ENCODE results near the gene GOT2.
"Not testable (repeated sequence)": the region's sequence is repeated elsewhere in the genome, so short reads cannot be mapped to it uniquely, and the experiment has no call there.

The GOT2 gene

GRCh38 chr16:58723109-58723508 lies 11.0 kb downstream of the GOT2 start:
- DNase-seq (ENCODE audit: low read depth in 1 of 2, low spot score in 1 of 2): no peak

GRCh38 chr16:58717994-58718393 lies 16.1 kb downstream of the GOT2 start:
- no peak for DNase-seq (ENCODE audit: low read depth in 1 of 2, low spot score in 1 of 2)

- no peak for DNase-seq (ENCODE audit: low read depth in 1 of 2, low spot score in 1 of 2)
Measured at GRCh38 chr16:58716468-58716867, 17.6 kb downstream of the GOT2 start.

- DNase-seq (ENCODE audit: low read depth in 1 of 2, low spot score in 1 of 2): no peak
Measured at GRCh38 chr16:58713742-58714141, 20.4 kb downstream of the GOT2 start.

- no peak for DNase-seq (ENCODE audit: low read depth in 1 of 2, low spot score in 1 of 2)
Measured at GRCh38 chr16:58709333-58709732, 24.8 kb downstream of the GOT2 start.

GRCh38 chr16:58699151-58699550 lies 35.0 kb downstream of the GOT2 start:
- no peak for DNase-seq (ENCODE audit: low read depth in 1 of 2, low spot score in 1 of 2)

- no peak for DNase-seq (ENCODE audit: low read depth in 1 of 2, low spot score in 1 of 2)
Measured at GRCh38 chr16:58695368-58695767, 38.7 kb downstream of the GOT2 start.

- DNase-seq (ENCODE audit: low read depth in 1 of 2, low spot score in 1 of 2): no peak
Measured at GRCh38 chr16:58692450-58692849, 41.7 kb downstream of the GOT2 start.

GRCh38 chr16:58686985-58687706 lies 47.0 kb downstream of the GOT2 start:
- DNase-seq (ENCODE audit: low read depth in 1 of 2, low spot score in 1 of 2): not testable (repeated sequence)

GRCh38 chr16:58685084-58685449 lies 49.0 kb downstream of the GOT2 start:
- no peak for DNase-seq (ENCODE audit: low read depth in 1 of 2, low spot score in 1 of 2)

- peak; percentile 49 to 68 for DNase-seq (ENCODE audit: low read depth in 1 of 2, low spot score in 1 of 2)
Measured at GRCh38 chr16:58684354-58685083, 49.6 kb downstream of the GOT2 start, which contains the start of gene SLC38A7. Gene SLC38A7, minus strand, starts transcription at chr16:58684770. Its CDS starts 4,644 bp downstream, at chr16:58680126.

GRCh38 chr16:58684001-58684353 lies 50.1 kb downstream of the GOT2 start:
- DNase-seq (ENCODE audit: low read depth in 1 of 2, low spot score in 1 of 2): no peak

- no peak for DNase-seq (ENCODE audit: low read depth in 1 of 2, low spot score in 1 of 2)
Measured at GRCh38 chr16:58679763-58680162, 54.4 kb downstream of the GOT2 start.

GRCh38 chr16:58678716-58679115 lies 55.4 kb downstream of the GOT2 start:
- DNase-seq (ENCODE audit: low read depth in 1 of 2, low spot score in 1 of 2): no peak

- DNase-seq (ENCODE audit: low read depth in 1 of 2, low spot score in 1 of 2): no peak
Measured at GRCh38 chr16:58678269-58678668, 55.8 kb downstream of the GOT2 start.

- no peak for DNase-seq (ENCODE audit: low read depth in 1 of 2, low spot score in 1 of 2)
Measured at GRCh38 chr16:58670946-58671583, 63.1 kb downstream of the GOT2 start.

GRCh38 chr16:58670177-58670576 lies 63.9 kb downstream of the GOT2 start:
- no peak for DNase-seq (ENCODE audit: low read depth in 1 of 2, low spot score in 1 of 2)

- DNase-seq (ENCODE audit: low read depth in 1 of 2, low spot score in 1 of 2): no peak
Measured at GRCh38 chr16:58665200-58665599, 68.9 kb downstream of the GOT2 start.

- DNase-seq (ENCODE audit: low read depth in 1 of 2, low spot score in 1 of 2): no peak
Measured at GRCh38 chr16:58661199-58661830, 72.8 kb downstream of the GOT2 start.

- not testable (repeated sequence) for DNase-seq (ENCODE audit: low read depth in 1 of 2, low spot score in 1 of 2)
Measured at GRCh38 chr16:58659911-58660310, 74.2 kb downstream of the GOT2 start.

- DNase-seq (ENCODE audit: low read depth in 1 of 2, low spot score in 1 of 2): no peak
Measured at GRCh38 chr16:58658796-58659211, 75.3 kb downstream of the GOT2 start.

Measured in activated CD4-positive, alpha-beta T cell treated with anti-CD3 and anti-CD28 coated beads, Interleukin-2, amount 50 U/mL, for 24 hours (primary cell).